ENCODE results near the gene MAB21L4. TPM values are rescaled to one million over a fixed set of nuclear protein-coding genes. Genes with fewer than 3 reads are reported as not detected.

MAB21L4 gene
- total and polyA plus RNA-seq, 4 donors, result 0.22 to 0.35 TPM; not detected in 2

DNA sequence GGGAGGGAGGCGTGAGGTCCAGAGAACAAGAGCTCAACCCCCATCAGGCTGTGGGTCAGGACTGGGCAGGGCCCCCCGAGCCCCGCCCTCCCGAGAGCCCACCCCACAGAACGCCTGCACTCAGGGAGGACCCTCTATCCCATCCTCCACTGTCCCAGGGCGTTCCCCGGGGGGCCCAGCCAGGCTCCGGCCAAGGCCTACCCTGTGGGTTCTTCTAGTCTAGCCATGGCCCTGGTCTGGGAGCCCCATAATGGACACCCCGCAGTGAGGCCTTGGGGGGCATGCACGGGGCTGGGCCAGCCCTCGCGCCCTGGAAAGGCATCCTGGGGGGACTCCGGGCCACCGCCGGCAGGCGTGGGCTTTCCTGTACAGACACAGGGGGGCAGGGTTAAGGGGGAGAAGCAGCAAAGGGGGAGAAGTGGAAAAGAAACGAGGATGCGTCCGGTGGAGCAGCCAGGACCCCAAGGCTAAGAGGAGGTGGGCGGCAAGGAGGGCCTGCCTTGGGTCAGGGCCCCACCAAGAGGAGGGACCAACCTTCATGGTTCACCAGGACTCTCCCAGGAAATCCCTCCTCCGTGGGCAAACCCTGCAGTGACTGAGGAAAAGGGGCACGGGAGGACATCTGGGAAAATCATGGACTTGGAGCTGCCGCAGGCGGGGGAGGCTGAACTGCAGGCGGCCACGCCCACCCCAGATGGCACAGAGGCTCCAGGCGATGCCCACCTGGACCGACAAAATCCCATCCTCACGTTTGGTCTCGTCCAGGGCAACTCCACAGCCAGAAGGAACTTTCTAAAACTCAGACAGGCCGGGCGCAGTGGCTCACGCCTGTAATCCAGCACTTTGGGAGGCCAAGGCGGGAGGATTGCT, 7.5 kb upstream of the MAB21L4 start:
- no peak for DNase-seq (ENCODE audit: low read depth in 4 of 6, low spot score in 6 of 6)
- Histone ChIP-seq H3K9me3 (ENCODE audit: control insufficient read depth, insufficient read depth, low read length) (no peaks in the 10 kb centered on the region), H3K4me1 (ENCODE audit: control insufficient read depth, insufficient read depth, low read length) (peaks cover 38% of the 10 kb centered on the region), H3K27me3 (ENCODE audit: control insufficient read depth, insufficient read depth, low read length) (no peaks in the 10 kb centered on the region), H3K27ac (ENCODE audit: low read depth, low read length) (no peak overlapping the region), H3K36me3 (ENCODE audit: control insufficient read depth, insufficient read depth, low read length) (no peaks in the 10 kb centered on the region), H3K4me3 (ENCODE audit: low read depth, low read length) (no peak overlapping the region)
- 92% methylated on average over 32 of the region's 34 CpGs for WGBS (ENCODE audit: insufficient coverage)

DNA sequence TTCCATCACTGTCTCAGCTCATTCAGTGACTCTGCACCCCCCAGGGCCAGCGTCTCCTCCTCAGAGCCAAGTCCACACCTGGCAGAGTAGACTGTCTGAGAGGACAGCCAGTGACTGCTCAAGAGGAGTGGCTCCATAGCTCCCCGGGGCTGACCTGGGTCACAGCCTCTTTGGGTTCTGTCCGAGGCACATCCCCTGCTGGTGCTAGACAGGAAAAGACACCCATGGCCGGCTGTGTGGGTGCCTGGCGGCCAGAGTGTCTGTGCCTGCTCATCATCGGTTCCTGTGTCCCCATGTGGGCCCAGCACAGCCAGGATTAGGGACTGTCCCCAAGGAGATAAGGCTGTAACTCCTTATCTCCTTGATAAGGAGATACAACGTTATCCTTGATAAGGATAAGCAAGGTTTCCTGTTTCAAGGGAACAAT, 6.7 kb upstream of the MAB21L4 start:
- Histone ChIP-seq H3K36me3 (ENCODE audit: control insufficient read depth, insufficient read depth, low read length) (no peaks in the 10 kb centered on the region), H3K4me3 (ENCODE audit: low read depth, low read length) (no peak overlapping the region), H3K9me3 (ENCODE audit: control insufficient read depth, insufficient read depth, low read length) (no peaks in the 10 kb centered on the region), H3K27ac (ENCODE audit: low read depth, low read length) (no peak overlapping the region), H3K27me3 (ENCODE audit: control insufficient read depth, insufficient read depth, low read length) (no peaks in the 10 kb centered on the region), H3K4me1 (ENCODE audit: control insufficient read depth, insufficient read depth, low read length) (peaks cover 45% of the 10 kb centered on the region)
- 74% methylated on average over 7 of the region's 7 CpGs for WGBS (ENCODE audit: insufficient coverage)
- DNase-seq (ENCODE audit: low read depth in 4 of 6, low spot score in 6 of 6), result no peak

DNA sequence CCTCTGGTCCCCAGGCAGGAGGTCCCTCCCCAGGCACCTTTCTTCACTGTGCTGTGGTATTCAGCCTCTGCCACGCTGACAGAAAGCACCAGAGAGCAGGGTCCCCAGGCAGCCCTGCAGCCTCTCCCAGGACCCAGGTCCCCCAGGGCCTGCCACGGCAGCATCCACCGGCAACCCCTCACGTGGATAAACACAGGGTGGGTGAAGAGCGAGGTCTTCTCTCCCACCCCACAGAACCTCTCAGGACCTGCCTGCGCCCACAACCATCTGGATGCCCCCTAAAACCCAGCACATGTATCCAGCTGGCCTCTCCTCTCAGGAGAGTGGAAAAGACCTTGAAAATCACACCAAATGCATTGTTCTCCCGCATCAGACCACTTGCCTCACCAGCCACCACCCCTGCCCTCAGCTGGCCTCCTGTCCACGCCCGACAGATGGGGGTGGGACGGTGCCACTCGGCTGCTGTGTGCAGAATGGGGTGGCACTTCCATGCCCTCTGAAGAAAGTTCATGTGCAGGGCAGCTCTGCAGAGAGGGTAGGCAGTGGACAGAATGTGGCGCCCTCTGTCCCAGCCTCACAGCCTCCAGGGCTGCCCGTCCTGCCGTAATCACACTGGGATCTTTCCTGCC, 6.1 kb upstream of the MAB21L4 start:
- Histone ChIP-seq H3K4me1 (ENCODE audit: control insufficient read depth, insufficient read depth, low read length) (peaks cover 45% of the 10 kb centered on the region), H3K27ac (ENCODE audit: low read depth, low read length) (no peak overlapping the region), H3K9me3 (ENCODE audit: control insufficient read depth, insufficient read depth, low read length) (no peaks in the 10 kb centered on the region), H3K36me3 (ENCODE audit: control insufficient read depth, insufficient read depth, low read length) (no peaks in the 10 kb centered on the region), H3K4me3 (ENCODE audit: low read depth, low read length) (no peak overlapping the region), H3K27me3 (ENCODE audit: control insufficient read depth, insufficient read depth, low read length) (no peaks in the 10 kb centered on the region)
- no peak for DNase-seq (ENCODE audit: low read depth in 4 of 6, low spot score in 6 of 6)
- WGBS (ENCODE audit: insufficient coverage), result 87% methylated on average over 9 of the region's 14 CpGs

DNA sequence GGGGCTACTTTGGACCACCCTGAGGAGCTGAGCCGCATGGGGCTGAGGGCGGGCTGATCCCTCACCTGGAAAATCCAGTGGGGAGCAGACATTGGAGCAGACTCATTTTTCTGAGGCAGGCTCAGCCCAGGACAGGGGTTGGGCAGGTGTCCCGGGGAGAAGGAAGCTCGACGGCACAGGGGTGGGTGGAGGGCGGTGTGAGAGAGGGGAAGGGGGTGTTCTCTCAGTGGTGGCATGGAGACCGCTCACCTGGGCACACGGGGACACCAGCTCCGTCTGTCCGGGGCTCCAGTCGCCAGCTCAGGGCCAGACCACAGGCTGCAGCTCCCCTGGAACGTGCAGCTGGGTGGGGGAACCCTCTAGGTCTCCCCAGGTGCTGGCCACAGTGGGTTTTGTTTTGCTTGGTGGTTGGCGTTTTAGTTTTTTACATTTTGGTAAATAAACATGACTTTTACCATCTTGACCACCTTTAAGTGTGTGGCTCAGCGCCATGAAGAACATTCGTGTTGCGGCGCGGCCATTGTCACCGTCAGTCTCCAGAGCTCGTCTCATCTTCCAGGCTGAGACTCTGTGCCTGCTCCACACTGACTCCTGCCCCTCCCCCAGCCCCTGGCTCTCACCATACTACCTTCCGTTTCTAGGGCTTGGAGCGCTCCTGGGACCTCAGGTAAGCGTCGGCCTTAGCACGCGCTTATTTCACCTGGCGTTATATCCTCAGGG, 4.3 kb upstream of the MAB21L4 start:
- H3K9me3 ChIP-seq (ENCODE audit: control insufficient read depth, insufficient read depth, low read length), result no peaks in the 10 kb centered on the region
- 84% methylated on average over 18 of the region's 27 CpGs for WGBS (ENCODE audit: insufficient coverage)
- DNase-seq (ENCODE audit: low read depth in 4 of 6, low spot score in 6 of 6), result no peak
- peaks cover 27% of the 10 kb centered on the region for H3K4me1 ChIP-seq (ENCODE audit: control insufficient read depth, insufficient read depth, low read length)
- H3K27me3 ChIP-seq (ENCODE audit: control insufficient read depth, insufficient read depth, low read length), result no peaks in the 10 kb centered on the region
- H3K36me3 ChIP-seq (ENCODE audit: control insufficient read depth, insufficient read depth, low read length), result no peaks in the 10 kb centered on the region
- H3K27ac ChIP-seq (ENCODE audit: low read depth, low read length), result no peak overlapping the region
- H3K4me3 ChIP-seq (ENCODE audit: low read depth, low read length), result no peak overlapping the region

DNA sequence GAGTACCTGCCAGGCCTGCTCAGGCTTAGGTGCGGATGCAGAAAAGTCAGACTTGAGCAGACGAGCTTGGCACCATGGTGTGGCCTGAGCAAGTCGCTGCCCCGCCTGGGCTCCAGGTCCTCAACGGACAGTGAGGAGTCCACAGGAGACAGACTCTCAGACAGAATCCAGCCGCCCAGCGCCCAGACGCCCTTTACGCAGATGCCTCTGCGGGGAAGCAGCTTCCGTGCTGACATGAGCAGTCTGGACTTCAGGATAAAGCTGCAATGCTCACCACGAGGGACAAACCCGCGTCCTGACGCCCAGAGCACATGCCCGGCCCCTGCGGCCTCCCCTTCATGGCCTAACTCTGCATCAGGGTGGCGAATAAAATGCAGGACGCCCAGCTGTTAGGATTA, 3.5 kb upstream of the MAB21L4 start:
- WGBS (ENCODE audit: insufficient coverage), result 78% methylated on average over 17 of the region's 19 CpGs
- peaks cover 19% of the 10 kb centered on the region for H3K4me1 ChIP-seq (ENCODE audit: control insufficient read depth, insufficient read depth, low read length)
- no peak overlapping the region for H3K4me3 ChIP-seq (ENCODE audit: low read depth, low read length)
- no peaks in the 10 kb centered on the region for H3K27me3 ChIP-seq (ENCODE audit: control insufficient read depth, insufficient read depth, low read length)
- no peak overlapping the region for H3K27ac ChIP-seq (ENCODE audit: low read depth, low read length)
- no peak for DNase-seq (ENCODE audit: low read depth in 4 of 6, low spot score in 6 of 6)
- H3K9me3 ChIP-seq (ENCODE audit: control insufficient read depth, insufficient read depth, low read length), result no peaks in the 10 kb centered on the region
- H3K36me3 ChIP-seq (ENCODE audit: control insufficient read depth, insufficient read depth, low read length), result no peaks in the 10 kb centered on the region

DNA sequence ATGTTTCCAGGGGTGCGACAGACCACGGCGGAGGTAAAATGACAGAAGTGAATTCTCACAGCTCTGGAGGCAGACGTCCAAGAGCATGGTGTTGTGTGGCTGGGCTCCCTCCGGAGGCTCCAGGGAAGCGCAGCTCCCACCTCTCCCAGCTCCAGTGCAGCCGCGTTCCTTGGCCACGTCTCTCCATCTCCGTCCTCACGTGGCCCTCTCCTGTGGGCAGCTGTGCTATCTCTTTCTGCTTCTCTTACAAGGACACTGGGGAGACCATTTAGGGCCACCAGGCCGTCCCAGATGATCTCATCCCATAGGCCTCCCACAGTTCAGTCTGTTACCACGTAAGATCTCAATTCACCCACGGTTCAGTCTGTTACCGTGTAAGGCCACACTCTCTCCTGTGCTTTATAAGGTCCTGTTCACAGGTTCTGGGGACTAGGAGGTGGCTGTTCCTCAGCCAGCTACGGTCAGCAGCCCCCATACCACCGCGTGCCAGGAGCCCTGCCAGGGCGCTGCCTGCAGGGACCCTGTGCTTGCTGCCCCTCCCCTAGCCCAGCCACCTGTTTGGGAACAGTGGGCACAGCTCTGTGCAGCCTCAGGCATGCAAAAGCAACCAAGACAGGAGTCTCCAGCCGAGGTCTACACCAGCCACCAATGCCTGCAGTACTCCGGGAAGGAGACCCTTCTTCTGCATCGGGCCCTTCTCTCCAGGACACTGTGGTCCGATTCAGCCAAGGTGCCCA, 2.9 kb upstream of the MAB21L4 start:
- 82% methylated on average over 23 of the region's 23 CpGs for WGBS (ENCODE audit: insufficient coverage)
- H3K36me3 ChIP-seq (ENCODE audit: control insufficient read depth, insufficient read depth, low read length), result no peaks in the 10 kb centered on the region
- H3K9me3 ChIP-seq (ENCODE audit: control insufficient read depth, insufficient read depth, low read length), result no peaks in the 10 kb centered on the region
- peaks cover 18% of the 10 kb centered on the region for H3K4me1 ChIP-seq (ENCODE audit: control insufficient read depth, insufficient read depth, low read length)
- peak overlapping the region; percentile 7 for H3K27ac ChIP-seq (ENCODE audit: low read depth, low read length)
- H3K4me3 ChIP-seq (ENCODE audit: low read depth, low read length), result no peak overlapping the region
- no peak for DNase-seq (ENCODE audit: low read depth in 4 of 6, low spot score in 6 of 6)
- no peaks in the 10 kb centered on the region for H3K27me3 ChIP-seq (ENCODE audit: control insufficient read depth, insufficient read depth, low read length)

DNA sequence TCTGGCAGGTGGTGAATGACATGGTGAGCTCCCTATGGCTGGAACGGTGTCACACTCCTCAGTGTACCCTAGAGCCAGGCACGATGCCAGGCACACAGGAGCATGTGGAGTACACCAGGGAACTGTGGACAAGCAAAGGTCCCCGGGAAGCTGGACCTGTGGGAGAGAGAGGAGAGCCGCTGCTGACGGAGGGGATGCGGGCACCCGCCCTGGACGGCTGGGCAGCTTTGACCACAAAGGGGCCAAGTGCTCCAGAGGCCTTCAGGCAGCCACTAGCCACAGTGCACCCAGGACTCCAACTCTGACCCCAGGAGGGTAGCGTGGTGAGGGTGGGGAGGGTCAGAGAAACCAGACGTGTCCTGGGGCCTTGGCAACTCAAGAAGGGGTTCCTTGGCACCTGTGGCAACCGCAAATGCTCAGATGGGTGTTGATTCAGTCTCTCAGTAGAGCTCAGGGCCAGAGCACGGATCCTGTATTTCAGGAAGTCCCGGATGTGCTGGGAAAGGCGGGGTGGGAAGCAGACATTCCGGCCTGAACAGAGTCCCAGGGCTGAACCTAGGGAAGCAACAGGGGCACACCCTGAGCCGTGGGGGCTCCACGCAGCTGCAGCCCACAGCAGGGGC, 2.3 kb upstream of the MAB21L4 start:
- Histone ChIP-seq H3K36me3 (ENCODE audit: control insufficient read depth, insufficient read depth, low read length) (no peaks in the 10 kb centered on the region), H3K4me3 (ENCODE audit: low read depth, low read length) (no peak overlapping the region), H3K9me3 (ENCODE audit: control insufficient read depth, insufficient read depth, low read length) (no peaks in the 10 kb centered on the region), H3K4me1 (ENCODE audit: control insufficient read depth, insufficient read depth, low read length) (peaks cover 22% of the 10 kb centered on the region), H3K27me3 (ENCODE audit: control insufficient read depth, insufficient read depth, low read length) (no peaks in the 10 kb centered on the region), H3K27ac (ENCODE audit: low read depth, low read length) (no peak overlapping the region)
- WGBS (ENCODE audit: insufficient coverage), result 84% methylated on average over 17 of the region's 17 CpGs
- no peak for DNase-seq (ENCODE audit: low read depth in 4 of 6, low spot score in 6 of 6)

DNA sequence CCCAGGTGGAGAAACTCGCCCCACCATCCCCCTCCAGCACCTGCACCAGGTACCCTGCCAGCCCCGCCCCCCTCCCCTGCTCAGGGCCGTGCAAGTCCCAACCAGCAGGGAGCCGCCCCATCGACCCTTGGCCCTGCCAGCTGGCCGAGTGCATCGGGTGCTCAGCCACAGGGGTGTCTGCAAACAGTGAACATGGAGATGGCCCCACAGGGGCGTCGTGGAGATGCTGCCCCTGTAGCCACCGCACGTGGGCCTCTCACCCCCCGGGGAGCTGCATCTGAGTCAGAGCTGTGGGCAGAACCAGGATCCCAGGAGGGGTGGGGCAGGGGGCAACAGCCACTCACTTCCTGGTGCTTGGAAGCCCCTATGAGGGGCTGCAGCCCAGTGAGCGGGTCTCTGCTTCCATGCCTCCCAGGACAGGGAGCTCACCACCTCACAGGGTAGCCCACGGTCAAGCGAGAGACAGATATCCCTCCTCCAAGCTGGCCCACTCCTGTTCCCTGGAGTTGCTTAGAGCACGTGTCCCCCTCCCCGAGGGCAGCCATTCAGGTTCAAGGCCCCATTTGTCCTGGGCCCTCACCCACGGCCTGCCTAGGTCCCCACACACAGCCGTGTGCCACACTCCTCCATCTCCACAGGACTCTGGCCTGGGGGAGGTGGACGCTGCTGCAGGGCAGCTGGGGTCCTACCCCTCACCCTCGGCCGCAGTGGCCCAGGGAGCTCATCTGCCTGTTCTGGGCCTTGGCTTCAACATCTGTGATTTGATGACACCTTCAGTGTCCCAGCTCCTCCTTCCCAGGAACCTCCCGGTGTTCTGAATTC, 1.1 kb upstream of the MAB21L4 start:
- no peak overlapping the region for H3K4me3 ChIP-seq (ENCODE audit: low read depth, low read length)
- H3K36me3 ChIP-seq (ENCODE audit: control insufficient read depth, insufficient read depth, low read length), result no peaks in the 10 kb centered on the region
- H3K9me3 ChIP-seq (ENCODE audit: control insufficient read depth, insufficient read depth, low read length), result no peaks in the 10 kb centered on the region
- H3K4me1 ChIP-seq (ENCODE audit: control insufficient read depth, insufficient read depth, low read length), result peaks cover 22% of the 10 kb centered on the region
- no peak for DNase-seq (ENCODE audit: low read depth in 4 of 6, low spot score in 6 of 6)
- H3K27ac ChIP-seq (ENCODE audit: low read depth, low read length), result no peak overlapping the region
- WGBS (ENCODE audit: insufficient coverage), result 67% methylated on average over 22 of the region's 23 CpGs
- no peaks in the 10 kb centered on the region for H3K27me3 ChIP-seq (ENCODE audit: control insufficient read depth, insufficient read depth, low read length)

Measured in spinal cord (tissue), 10 donors.